WTC11 (cell line): Measurements from ENCODE around the gene SMOC2. TPM values are rescaled to one million over a fixed set of nuclear protein-coding genes. Genes with fewer than 3 reads are reported as not detected.

ENCODE experiments used
- ATAC-seq: fragments of 200-7000 bp; cut with Tn5 transposase; 2 replicates; pipeline ENCODE4 v1.10.0; 2021; ENCODE audit warnings: mild to moderate bottlenecking, moderate library complexity
- CTCF ChIA-PET: fragments of 300-600 bp; sonication (Branson Sonifier 250); formaldehyde crosslinking; loops from one replicate; lab custom pipeline; 2021; ENCODE audit warnings: antibody characterized with exemption; lab: Charles Lee
- POLR2A ChIA-PET: fragments of 350-600 bp; sonication (Branson Sonifier 250); formaldehyde crosslinking; loops from one replicate; lab custom pipeline; 2021; ENCODE audit warnings: antibody characterized with exemption; lab: Charles Lee
- DNase-seq: peaks from one replicate; pipeline ENCODE4 v3.0.0; 2021; ENCODE audit warnings: low spot score
- H3K27ac Mint-ChIP-seq: 2 replicates; pipeline ENCODE4 v1.8.0; 2021; ENCODE audit warnings: mixed read lengths
- H3K27me3 Mint-ChIP-seq: 2 replicates; pipeline ENCODE4 v1.8.0; 2021; ENCODE audit warnings: low read depth, mild to moderate bottlenecking, moderate library complexity, mixed read lengths
- H3K36me3 Mint-ChIP-seq: 2 replicates; pipeline ENCODE4 v1.8.0; 2021; ENCODE audit warnings: mixed read lengths
- H3K4me1 Mint-ChIP-seq: 2 replicates; pipeline ENCODE4 v1.8.0; 2022; ENCODE audit warnings: mixed read lengths
- H3K4me3 Mint-ChIP-seq: 2 replicates; pipeline ENCODE4 v1.8.0; 2021; ENCODE audit warnings: mild to moderate bottlenecking, moderate library complexity, mixed read lengths
- H3K9me3 Mint-ChIP-seq: 2 replicates; pipeline ENCODE4 v1.8.0; 2021; ENCODE audit warnings: mixed read lengths
- ATF1 ChIP-seq: sonication (generic); formaldehyde crosslinking; IDR thresholded peaks from 2 replicates; pipeline ENCODE4 v1.8.1; 2023; ENCODE audit warnings: mild to moderate bottlenecking, moderate library complexity, missing genetic modification reagents
- FOXJ3 ChIP-seq: sonication (generic); formaldehyde crosslinking; IDR thresholded peaks from 2 replicates; pipeline ENCODE4 v1.9.0; 2021; ENCODE audit warnings: missing genetic modification reagents, mild to moderate bottlenecking, borderline replicate concordance
- GRHL2 ChIP-seq: fragments of 250-450 bp; sonication (Bioruptor Pico); IDR thresholded peaks from 2 replicates; pipeline ENCODE4 v1.8.0; 2022; ENCODE audit warnings: mild to moderate bottlenecking, moderate library complexity; ENCODE audit not compliant: insufficient replicate concordance, severe bottlenecking
- HMGA2 ChIP-seq: fragments of 250-450 bp; sonication (Bioruptor Pico); IDR thresholded peaks from 2 replicates; pipeline ENCODE4 v1.4.0; 2021; ENCODE audit warnings: mild to moderate bottlenecking, moderate library complexity
- KAT7 ChIP-seq: sonication (generic); formaldehyde crosslinking; IDR thresholded peaks from 2 replicates; pipeline ENCODE4 v1.8.1; 2023; ENCODE audit warnings: missing genetic modification reagents, mild to moderate bottlenecking, borderline replicate concordance
- total RNA-seq: library from RNA; stranded (reverse); gene quantifications from 3 replicates; pipeline ENCODE4 v1.2.3, GENCODE V29; 2021
- TF ChIP-seq, protein P1 (sequence below): sonication (generic); formaldehyde crosslinking; IDR thresholded peaks from 2 replicates; pipeline ENCODE4 v1.8.0; 2023; ENCODE audit warnings: missing genetic modification reagents, mild to moderate bottlenecking, borderline replicate concordance
- TF ChIP-seq, protein P2 (sequence below): sonication (generic); formaldehyde crosslinking; IDR thresholded peaks from 2 replicates; pipeline ENCODE4 v1.8.0; 2022; ENCODE audit warnings: mild to moderate bottlenecking, missing genetic modification reagents
- TF ChIP-seq, protein P3 (sequence below): sonication (generic); formaldehyde crosslinking; IDR thresholded peaks from 2 replicates; pipeline ENCODE4 v1.8.1; 2023; ENCODE audit warnings: mild to moderate bottlenecking, missing genetic modification reagents
- TF ChIP-seq, protein P4 (sequence below): fragments of 250-450 bp; sonication (Bioruptor Pico); IDR thresholded peaks from 2 replicates; pipeline ENCODE4 v1.8.0; 2021; ENCODE audit warnings: mild to moderate bottlenecking
- TF ChIP-seq, protein P5 (sequence below): sonication (generic); formaldehyde crosslinking; IDR thresholded peaks from 2 replicates; pipeline ENCODE4 v1.8.0; 2022; ENCODE audit warnings: missing genetic modification reagents

SMOC2 gene
- total RNA-seq, 1 experiment from 2014 or later: 3.9 TPM

DNA sequence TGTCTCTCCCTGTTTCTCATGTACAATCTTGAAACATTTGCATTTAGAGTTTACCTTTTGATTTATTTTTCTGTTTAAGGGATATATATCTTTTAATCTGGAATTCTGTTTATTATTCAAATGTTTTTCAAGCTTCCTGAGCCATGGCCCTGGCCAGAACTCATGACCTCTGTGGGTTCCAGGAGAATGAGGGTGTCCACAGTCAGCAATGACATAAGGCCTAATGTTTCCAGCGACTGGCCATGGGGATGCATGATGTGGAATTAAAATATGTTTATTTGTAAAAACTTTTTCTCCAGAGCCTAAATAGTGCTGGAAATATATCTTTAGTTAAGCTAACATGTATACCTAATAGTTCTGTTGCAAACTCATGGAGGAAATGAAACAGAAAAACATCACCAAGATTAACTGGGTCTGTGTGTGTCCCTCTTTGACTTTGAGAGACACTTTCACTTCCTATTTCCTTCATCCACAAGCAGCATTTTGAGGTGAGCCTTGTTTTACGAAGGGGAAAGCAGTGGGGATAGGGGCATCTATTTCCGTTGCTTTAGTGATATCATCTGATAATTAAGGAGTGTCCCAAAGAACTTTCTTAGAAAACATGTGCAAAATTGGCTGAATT lies 87.6 kb downstream of the SMOC2 start:
- ATAC-seq: no peak
- TF ChIP-seq ATF1 (CRISPR knock-in tag) (no peak), FOXJ3 (CRISPR knock-in tag) (no peak), HMGA2 (CRISPR knock-in tag) (no peak), GRHL2 (CRISPR knock-in tag) (no peak)
- TF ChIP-seq, protein P1, sequence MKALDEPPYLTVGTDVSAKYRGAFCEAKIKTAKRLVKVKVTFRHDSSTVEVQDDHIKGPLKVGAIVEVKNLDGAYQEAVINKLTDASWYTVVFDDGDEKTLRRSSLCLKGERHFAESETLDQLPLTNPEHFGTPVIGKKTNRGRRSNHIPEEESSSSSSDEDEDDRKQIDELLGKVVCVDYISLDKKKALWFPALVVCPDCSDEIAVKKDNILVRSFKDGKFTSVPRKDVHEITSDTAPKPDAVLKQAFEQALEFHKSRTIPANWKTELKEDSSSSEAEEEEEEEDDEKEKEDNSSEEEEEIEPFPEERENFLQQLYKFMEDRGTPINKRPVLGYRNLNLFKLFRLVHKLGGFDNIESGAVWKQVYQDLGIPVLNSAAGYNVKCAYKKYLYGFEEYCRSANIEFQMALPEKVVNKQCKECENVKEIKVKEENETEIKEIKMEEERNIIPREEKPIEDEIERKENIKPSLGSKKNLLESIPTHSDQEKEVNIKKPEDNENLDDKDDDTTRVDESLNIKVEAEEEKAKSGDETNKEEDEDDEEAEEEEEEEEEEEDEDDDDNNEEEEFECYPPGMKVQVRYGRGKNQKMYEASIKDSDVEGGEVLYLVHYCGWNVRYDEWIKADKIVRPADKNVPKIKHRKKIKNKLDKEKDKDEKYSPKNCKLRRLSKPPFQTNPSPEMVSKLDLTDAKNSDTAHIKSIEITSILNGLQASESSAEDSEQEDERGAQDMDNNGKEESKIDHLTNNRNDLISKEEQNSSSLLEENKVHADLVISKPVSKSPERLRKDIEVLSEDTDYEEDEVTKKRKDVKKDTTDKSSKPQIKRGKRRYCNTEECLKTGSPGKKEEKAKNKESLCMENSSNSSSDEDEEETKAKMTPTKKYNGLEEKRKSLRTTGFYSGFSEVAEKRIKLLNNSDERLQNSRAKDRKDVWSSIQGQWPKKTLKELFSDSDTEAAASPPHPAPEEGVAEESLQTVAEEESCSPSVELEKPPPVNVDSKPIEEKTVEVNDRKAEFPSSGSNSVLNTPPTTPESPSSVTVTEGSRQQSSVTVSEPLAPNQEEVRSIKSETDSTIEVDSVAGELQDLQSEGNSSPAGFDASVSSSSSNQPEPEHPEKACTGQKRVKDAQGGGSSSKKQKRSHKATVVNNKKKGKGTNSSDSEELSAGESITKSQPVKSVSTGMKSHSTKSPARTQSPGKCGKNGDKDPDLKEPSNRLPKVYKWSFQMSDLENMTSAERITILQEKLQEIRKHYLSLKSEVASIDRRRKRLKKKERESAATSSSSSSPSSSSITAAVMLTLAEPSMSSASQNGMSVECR (CRISPR knock-in tag): no peak
- TF ChIP-seq, protein P2, sequence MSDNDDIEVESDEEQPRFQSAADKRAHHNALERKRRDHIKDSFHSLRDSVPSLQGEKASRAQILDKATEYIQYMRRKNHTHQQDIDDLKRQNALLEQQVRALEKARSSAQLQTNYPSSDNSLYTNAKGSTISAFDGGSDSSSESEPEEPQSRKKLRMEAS (CRISPR knock-in tag): no peak
- TF ChIP-seq, protein P3, sequence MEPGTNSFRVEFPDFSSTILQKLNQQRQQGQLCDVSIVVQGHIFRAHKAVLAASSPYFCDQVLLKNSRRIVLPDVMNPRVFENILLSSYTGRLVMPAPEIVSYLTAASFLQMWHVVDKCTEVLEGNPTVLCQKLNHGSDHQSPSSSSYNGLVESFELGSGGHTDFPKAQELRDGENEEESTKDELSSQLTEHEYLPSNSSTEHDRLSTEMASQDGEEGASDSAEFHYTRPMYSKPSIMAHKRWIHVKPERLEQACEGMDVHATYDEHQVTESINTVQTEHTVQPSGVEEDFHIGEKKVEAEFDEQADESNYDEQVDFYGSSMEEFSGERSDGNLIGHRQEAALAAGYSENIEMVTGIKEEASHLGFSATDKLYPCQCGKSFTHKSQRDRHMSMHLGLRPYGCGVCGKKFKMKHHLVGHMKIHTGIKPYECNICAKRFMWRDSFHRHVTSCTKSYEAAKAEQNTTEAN: no peak
- Mint-ChIP-seq H3K36me3 (no peaks in the 10 kb centered on the region), H3K4me1 (peaks cover 12% of the 10 kb centered on the region), H3K27ac (no peak overlapping the region), H3K9me3 (no peaks in the 10 kb centered on the region), H3K27me3 (peaks cover 4% of the 10 kb centered on the region), H3K4me3 (no peak overlapping the region)
- DNase-seq: no peak
- ChIA-PET POLR2A (no interaction called here), CTCF (no interaction called here)

DNA sequence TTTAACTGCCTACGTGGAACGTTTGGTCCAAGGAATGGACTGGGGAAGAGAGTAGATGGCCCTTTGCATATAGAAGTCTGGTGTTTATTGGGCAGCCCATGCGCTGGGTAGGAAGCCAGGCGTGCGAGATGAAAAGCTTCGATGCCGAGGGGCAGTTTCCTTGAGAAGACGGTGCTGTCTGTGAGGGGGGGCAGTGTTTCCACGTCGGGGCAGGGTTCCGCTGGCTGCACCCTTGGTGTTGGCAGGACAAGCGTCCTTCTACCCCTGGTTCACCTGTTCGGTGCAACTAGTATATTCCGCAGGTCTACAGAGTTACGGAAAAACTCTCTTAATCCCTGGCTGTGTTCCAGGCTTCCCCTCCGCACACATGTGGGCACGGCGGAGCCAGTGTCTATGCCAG lies 88.2 kb downstream of the SMOC2 start:
- CTCF ChIA-PET: no interaction called here
- Mint-ChIP-seq H3K27ac (no peak overlapping the region), H3K4me1 (peaks cover 12% of the 10 kb centered on the region), H3K27me3 (peaks cover 4% of the 10 kb centered on the region), H3K9me3 (no peaks in the 10 kb centered on the region), H3K36me3 (no peaks in the 10 kb centered on the region), H3K4me3 (no peak overlapping the region)
- POLR2A ChIA-PET: interaction anchor here (0.5 kb wide), 1 partner anchor 140 kb away, joined by 3 read pairs; no protein-coding TSS in a partner anchor
- ATAC-seq: no peak
- TF ChIP-seq, protein P4, sequence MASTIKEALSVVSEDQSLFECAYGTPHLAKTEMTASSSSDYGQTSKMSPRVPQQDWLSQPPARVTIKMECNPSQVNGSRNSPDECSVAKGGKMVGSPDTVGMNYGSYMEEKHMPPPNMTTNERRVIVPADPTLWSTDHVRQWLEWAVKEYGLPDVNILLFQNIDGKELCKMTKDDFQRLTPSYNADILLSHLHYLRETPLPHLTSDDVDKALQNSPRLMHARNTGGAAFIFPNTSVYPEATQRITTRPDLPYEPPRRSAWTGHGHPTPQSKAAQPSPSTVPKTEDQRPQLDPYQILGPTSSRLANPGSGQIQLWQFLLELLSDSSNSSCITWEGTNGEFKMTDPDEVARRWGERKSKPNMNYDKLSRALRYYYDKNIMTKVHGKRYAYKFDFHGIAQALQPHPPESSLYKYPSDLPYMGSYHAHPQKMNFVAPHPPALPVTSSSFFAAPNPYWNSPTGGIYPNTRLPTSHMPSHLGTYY (CRISPR knock-in tag): no peak
- TF ChIP-seq ATF1 (CRISPR knock-in tag): no peak
- TF ChIP-seq, protein P5, sequence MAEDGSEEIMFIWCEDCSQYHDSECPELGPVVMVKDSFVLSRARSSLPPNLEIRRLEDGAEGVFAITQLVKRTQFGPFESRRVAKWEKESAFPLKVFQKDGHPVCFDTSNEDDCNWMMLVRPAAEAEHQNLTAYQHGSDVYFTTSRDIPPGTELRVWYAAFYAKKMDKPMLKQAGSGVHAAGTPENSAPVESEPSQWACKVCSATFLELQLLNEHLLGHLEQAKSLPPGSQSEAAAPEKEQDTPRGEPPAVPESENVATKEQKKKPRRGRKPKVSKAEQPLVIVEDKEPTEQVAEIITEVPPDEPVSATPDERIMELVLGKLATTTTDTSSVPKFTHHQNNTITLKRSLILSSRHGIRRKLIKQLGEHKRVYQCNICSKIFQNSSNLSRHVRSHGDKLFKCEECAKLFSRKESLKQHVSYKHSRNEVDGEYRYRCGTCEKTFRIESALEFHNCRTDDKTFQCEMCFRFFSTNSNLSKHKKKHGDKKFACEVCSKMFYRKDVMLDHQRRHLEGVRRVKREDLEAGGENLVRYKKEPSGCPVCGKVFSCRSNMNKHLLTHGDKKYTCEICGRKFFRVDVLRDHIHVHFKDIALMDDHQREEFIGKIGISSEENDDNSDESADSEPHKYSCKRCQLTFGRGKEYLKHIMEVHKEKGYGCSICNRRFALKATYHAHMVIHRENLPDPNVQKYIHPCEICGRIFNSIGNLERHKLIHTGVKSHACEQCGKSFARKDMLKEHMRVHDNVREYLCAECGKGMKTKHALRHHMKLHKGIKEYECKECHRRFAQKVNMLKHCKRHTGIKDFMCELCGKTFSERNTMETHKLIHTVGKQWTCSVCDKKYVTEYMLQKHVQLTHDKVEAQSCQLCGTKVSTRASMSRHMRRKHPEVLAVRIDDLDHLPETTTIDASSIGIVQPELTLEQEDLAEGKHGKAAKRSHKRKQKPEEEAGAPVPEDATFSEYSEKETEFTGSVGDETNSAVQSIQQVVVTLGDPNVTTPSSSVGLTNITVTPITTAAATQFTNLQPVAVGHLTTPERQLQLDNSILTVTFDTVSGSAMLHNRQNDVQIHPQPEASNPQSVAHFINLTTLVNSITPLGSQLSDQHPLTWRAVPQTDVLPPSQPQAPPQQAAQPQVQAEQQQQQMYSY (CRISPR knock-in tag): no peak
- no peak for TF ChIP-seq KAT7 (CRISPR knock-in tag)
- TF ChIP-seq, all 79 proteins: peak for 0
- DNase-seq: no peak
